NB4 (cell line): ENCODE data around the gene VPS26C.

Experiments
- MYC ChIP-seq: IDR thresholded peaks from 2 replicates; pipeline ENCODE4 v1.6.1; 2011; ENCODE audit warnings: low read depth, low read length
- POLR2A ChIP-seq: IDR thresholded peaks from 2 replicates; pipeline ENCODE4 v1.6.1; 2011; ENCODE audit warnings: mild to moderate bottlenecking; ENCODE audit not compliant: insufficient read length; ENCODE audit errors: extremely low read depth
- TF ChIP-seq, protein P1 (sequence below): IDR thresholded peaks from one replicate; pipeline ENCODE4 v1.5.1; 2012; ENCODE audit warnings: low read depth, low read length
- TF ChIP-seq, protein P2 (sequence below): IDR thresholded peaks from 2 replicates; pipeline ENCODE4 v1.6.1; 2011; ENCODE audit warnings: low read depth, low read length

DNA sequence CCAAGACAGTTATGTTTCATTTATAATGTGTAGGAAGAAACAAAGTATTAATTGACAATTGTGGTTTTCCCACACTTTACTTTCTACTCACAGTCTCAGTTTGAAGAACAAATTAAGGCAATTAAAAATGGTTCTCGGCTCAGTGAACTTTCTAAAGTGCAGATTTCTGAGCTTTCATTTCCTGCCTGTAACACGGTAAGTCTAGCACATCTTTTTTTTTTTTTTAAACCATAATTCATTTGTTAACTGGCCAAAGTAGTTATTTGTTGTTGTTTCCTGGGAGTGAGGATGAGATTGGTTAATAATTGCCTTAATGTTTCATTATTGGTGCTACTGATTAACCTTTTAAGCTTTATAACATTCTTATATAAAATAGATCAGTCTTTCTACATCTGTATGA is 75.1 kb downstream of the VPS26C start:
- TF ChIP-seq, protein P1, sequence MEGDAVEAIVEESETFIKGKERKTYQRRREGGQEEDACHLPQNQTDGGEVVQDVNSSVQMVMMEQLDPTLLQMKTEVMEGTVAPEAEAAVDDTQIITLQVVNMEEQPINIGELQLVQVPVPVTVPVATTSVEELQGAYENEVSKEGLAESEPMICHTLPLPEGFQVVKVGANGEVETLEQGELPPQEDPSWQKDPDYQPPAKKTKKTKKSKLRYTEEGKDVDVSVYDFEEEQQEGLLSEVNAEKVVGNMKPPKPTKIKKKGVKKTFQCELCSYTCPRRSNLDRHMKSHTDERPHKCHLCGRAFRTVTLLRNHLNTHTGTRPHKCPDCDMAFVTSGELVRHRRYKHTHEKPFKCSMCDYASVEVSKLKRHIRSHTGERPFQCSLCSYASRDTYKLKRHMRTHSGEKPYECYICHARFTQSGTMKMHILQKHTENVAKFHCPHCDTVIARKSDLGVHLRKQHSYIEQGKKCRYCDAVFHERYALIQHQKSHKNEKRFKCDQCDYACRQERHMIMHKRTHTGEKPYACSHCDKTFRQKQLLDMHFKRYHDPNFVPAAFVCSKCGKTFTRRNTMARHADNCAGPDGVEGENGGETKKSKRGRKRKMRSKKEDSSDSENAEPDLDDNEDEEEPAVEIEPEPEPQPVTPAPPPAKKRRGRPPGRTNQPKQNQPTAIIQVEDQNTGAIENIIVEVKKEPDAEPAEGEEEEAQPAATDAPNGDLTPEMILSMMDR, result no peak
- TF ChIP-seq POLR2A (no peak), MYC (no peak)
- TF ChIP-seq, protein P2, sequence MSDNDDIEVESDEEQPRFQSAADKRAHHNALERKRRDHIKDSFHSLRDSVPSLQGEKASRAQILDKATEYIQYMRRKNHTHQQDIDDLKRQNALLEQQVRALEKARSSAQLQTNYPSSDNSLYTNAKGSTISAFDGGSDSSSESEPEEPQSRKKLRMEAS, result no peak
